ENCODE data around the gene CRHBP.
"Not testable (repeated sequence)": the region's sequence is repeated elsewhere in the genome, so short reads cannot be mapped to it uniquely, and the experiment has no call there.

The CRHBP gene

GRCh38 chr5:76958991-76959767, 6.3 kb downstream of the CRHBP start:
- DNase-seq (ENCODE audit: low spot score) = no peak

GRCh38 chr5:76960004-76960625, 7.3 kb downstream of the CRHBP start:
- no peak for DNase-seq (ENCODE audit: low spot score)

DNA sequence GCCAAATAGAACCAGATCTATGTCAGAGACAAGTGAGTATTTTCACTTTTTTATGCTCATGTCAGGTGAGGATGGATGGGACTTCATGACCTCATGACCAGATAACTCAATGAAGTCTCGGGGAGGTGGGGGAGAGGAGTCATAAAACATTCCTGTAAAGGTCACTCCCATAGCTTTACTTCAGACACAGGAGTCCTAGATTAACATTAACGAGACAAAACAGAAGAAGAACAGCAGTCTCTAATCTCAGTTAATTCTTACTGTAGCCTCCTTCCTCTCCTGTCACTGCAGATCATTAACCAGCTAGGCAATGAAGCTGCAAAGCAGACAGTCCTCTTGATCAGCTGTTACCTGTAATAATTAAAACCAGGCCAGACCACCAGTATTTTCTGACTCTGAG, 11.2 kb downstream of the CRHBP start:
- DNase-seq (ENCODE audit: low spot score) = no peak

DNA sequence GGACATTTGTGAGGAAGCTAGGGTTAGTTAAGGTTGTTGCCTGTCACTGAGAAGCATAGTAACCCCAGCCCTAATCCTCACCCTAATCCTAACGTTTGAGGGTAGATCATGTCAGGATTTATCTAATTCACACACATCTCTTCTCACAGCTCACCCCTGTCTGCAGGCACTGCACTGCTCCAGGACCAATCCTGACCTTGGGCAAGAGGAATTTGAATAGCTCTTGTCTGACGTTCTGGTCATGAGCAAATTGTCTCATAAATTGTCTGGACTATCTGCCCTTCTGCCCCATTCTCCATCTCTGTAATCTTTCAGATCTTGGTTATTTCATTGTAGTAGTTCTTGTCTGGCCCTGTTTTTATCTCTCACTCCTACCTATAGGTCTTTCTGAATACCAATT, 18.7 kb downstream of the CRHBP start:
- DNase-seq (ENCODE audit: low spot score) = no peak

GRCh38 chr5:76972689-76973088, 19.8 kb downstream of the CRHBP start:
- no peak for DNase-seq (ENCODE audit: low spot score)

- no peak for DNase-seq (ENCODE audit: low spot score)
Observed at GRCh38 chr5:76974785-76975184, 21.9 kb downstream of the CRHBP start.

DNA sequence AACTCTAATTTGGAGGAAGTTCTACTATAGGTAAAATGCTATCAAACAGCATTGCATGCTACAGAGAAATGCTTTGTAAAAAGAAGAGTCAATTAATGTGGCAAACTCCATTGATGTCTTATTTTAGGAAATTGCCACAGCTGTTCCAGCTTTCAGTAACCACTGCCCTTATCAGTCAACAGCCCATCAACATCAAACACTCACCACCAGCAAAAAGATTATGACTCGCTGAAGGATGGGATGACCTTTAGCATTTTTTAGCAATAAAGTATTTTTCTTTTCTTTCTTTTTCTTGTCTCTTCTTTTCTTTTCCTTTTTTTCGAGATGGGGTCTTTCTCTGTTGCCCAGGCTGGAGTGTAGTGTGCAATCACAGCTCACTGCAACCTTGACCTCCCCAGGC, 26.0 kb downstream of the CRHBP start:
- no peak for DNase-seq (ENCODE audit: low spot score)

- DNase-seq (ENCODE audit: low spot score) = peak; percentile 27
Observed at GRCh38 chr5:76980518-76981144, 27.8 kb downstream of the CRHBP start.

DNA sequence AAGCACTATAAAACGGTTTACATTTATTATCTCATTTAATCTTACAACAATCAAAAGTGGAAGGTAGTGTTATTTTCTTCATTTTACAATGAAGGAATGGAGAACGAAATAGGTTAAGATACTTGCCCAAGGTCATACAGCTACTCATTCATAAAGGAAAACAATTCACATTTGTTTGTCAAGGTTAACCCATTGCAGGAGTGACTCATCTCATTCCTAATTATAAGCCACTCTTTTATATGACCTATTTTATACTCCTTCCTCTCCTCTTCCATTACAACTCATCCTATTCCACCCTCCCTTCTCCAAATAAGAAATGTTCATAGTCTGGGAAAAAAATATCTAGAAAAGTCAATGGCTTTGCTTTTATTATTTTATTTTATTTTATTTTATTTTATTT, 29.6 kb downstream of the CRHBP start:
- no peak for DNase-seq (ENCODE audit: low spot score)

- no peak for DNase-seq (ENCODE audit: low spot score)
Observed at GRCh38 chr5:76983468-76983867, 30.6 kb downstream of the CRHBP start.

- no peak for DNase-seq (ENCODE audit: low spot score)
Observed at GRCh38 chr5:76986825-76987526, 34.1 kb downstream of the CRHBP start.

DNA sequence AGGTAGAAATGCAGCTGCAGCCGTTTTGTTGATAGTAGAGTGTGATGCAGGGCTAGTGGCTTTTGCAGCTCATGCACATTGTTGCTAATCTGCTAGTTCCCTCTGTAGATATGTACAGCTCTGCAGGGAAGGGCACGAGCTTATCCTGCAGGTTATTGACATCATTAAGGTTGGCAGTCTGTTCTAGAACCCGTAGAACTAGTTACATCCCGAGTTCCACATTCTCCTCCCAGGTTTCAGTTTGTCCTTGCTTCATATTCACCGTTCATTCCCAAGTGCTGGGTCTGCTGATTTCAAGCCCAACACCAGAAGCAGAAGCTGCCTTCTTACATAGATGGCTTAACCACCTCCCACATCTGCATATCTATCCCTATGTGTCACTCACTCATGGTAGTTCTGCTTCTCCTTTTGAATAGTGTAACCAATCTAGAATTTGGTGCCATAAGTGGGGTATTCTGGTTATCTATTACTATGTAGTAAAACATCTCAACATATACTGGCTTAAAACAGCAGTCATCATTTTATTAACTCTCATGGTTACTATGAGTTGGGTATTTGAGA, 38.1 kb downstream of the CRHBP start:
- no peak for DNase-seq (ENCODE audit: low spot score)

DNA sequence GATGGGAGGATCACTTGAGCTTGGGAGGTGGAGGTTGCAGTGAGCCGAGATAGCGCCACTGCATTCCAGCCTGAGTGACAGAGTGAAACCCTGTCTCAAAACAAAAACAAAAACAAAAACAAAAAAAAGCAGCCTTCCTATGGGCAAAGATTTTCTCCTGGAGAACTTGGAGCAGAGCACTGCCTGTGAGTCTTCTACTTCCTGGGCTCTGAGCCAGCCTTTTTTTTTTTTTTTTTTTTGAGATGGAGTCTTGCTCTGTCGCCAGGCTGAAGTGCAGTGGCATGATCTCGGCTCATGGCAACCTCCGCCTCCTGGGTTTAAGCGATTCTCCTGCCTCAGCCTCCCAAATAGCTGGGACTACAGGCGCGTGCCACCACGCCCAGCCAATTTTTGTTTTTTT, 40.6 kb downstream of the CRHBP start:
- DNase-seq (ENCODE audit: low spot score) = not testable (repeated sequence)

DNA sequence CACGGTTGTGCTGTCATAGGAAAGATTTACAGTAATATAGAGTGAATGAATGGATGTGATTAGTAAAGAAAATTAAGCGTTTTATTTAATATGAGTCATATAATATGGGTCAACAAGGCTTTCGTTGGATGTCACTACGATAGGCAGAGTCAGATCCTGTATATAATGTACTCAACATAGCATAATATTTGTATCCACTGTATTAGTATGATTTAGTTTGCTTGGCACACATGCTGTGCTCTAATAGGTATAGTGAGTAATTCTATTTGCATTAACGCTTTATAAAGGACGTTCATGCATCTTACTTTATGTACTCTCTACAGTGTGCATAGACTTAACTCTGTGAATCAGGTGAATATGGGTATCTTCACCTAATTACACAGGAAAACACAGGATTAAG, 41.5 kb downstream of the CRHBP start:
- no peak for DNase-seq (ENCODE audit: low spot score)

- not testable (repeated sequence) for DNase-seq (ENCODE audit: low spot score)
Observed at GRCh38 chr5:76998251-76998650, 45.4 kb downstream of the CRHBP start.

DNA sequence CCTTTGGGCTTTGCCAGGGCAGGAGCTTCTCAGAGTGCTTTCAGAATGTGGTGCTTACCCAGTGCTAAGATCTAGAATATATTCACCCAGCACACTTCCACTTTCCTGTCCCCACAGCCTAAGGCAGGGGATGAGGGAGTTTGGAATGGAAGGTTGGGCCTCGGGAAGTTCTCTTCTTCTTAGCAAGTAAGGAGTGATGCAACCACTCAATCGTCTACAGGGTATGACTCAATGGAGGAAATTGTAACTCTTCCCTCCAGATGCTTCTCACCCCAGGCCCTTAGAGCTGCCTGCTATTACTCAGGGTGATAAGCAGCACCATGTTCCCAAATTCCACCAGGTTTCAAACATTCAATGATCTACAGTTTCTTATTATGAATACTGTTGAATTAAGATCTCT, 46.6 kb downstream of the CRHBP start:
- no peak for DNase-seq (ENCODE audit: low spot score)

GRCh38 chr5:77003246-77003645, 50.4 kb downstream of the CRHBP start:
- no peak for DNase-seq (ENCODE audit: low spot score)

DNA sequence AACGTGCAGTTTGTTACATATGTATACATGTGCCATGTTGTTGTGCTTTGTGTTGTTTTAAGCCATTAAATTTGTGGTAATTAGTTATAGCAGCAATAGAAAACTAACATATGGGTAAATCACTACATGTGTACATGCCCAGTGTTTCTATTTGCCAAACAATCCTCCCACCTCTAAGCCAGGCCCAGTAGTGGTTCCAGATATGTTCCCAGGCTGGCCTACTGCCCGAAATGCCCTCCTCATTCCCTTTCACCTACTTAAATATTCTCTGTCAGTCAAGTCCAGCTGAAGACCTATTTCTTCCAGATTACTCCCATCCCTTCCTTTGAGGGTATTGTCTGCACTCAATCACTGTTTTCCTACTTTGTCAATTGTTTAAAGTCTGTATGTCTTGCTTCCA, 53.3 kb downstream of the CRHBP start:
- DNase-seq (ENCODE audit: low spot score) = no peak

GRCh38 chr5:77008413-77008812, 55.6 kb downstream of the CRHBP start:
- no peak for DNase-seq (ENCODE audit: low spot score)

GRCh38 chr5:77010243-77010642, 57.4 kb downstream of the CRHBP start:
- no peak for DNase-seq (ENCODE audit: low spot score)

DNA sequence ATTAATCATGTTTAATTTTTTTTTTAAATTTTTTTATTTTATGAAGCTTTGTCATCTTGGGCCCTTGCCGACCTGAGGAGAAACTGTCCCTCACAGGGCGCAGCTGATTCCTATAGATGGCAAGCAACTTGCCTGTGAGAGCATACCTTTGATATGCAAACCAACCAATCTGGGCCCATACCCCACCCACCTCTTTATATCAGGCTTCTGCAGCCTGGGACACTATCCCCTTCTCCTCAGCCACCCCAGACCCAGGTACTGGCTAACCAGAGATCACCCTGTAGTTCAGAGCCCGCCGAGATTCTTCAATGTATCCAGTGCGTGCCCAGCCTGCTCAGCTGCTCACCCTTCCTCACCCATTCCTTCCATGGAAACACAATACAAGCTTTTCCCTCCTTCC, 58.7 kb downstream of the CRHBP start:
- DNase-seq (ENCODE audit: low spot score) = no peak

DNA sequence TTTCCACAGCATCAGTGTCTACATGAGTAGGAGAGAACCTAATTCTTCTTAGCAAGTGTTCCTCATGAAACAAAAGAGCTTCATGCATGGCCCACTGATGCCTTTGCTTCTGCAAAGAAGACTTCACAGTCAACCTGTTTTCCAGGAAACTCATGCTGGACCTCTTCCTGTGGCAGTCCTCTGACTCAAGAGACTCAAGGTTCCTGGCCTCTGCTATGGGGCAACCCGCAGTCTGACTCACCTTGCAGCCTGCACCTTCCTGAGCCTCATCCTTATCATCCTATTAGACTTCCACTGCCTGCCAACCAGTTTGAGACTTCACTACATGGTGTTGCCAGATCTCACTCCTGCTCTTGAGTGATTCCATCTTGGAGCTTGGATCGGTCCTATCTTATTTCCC, 59.8 kb downstream of the CRHBP start:
- no peak for DNase-seq (ENCODE audit: low spot score)
